Ascending aorta (tissue), 2 donors: ENCODE data around the gene CDC14C. TPM values are rescaled to one million over a fixed set of nuclear protein-coding genes. Genes with fewer than 3 reads are reported as not detected.

ENCODE experiments used
- DNase-seq, 2 donors: peaks; one replicate each; pipeline ENCODE4 v3.0.0-alpha.2; 2019; ENCODE audit warnings: low spot score in 2 of 2
- H3K27ac ChIP-seq, 2 donors: fragments of 200-600 bp; sonication (generic); one replicate each; pipeline ENCODE4 v1.5.1; 2016 to 2017; ENCODE audit warnings: mild to moderate bottlenecking in 1 of 2
- H3K27me3 ChIP-seq: fragments of 200-600 bp; sonication (generic); one replicate; pipeline ENCODE4 v1.5.1; 2017
- H3K36me3 ChIP-seq, 2 donors: fragments of 200-600 bp; sonication (generic); one replicate each; pipeline ENCODE4 v1.5.1; 2016
- H3K4me1 ChIP-seq, 2 donors: fragments of 200-600 bp; sonication (generic); one replicate each; pipeline ENCODE4 v1.5.1; 2016 to 2017; ENCODE audit warnings: mild to moderate bottlenecking in 1 of 2
- H3K4me3 ChIP-seq, 2 donors: fragments of 200-600 bp; sonication (generic); one replicate each; pipeline ENCODE4 v1.5.1; 2016 to 2017; ENCODE audit warnings: mild to moderate bottlenecking in 1 of 2
- H3K9me3 ChIP-seq, 2 donors: fragments of 200-600 bp; sonication (generic); one replicate each; pipeline ENCODE4 v1.5.1; 2016
- intact Hi-C: fragments of 100-400 bp; cut with DNase I; formaldehyde crosslinking; loops from one replicate; pipeline ENCODE4 v1.15.1; 2023
- total RNA-seq: library from RNA; depleted of rRNA; stranded (reverse); fragments of >200 nt; gene quantifications from one replicate; pipeline ENCODE4 v1.1.0, GENCODE V29; 2016
- TF ChIP-seq, protein P1 (sequence below), 3 experiments: fragments of 200-600 bp in 2 of 3; fragments of 450-650 bp in 1 of 3; sonication (generic) in 2 of 3; IDR thresholded peaks; one replicate each; pipeline ENCODE4 v1.5.1; 2016 to 2019; ENCODE audit warnings: antibody characterized with exemption in 3 of 3, mild to moderate bottlenecking in 1 of 3, moderate library complexity in 1 of 3

Gene CDC14C
- total RNA-seq, 1 donor from 2014 or later, result not detected

DNA sequence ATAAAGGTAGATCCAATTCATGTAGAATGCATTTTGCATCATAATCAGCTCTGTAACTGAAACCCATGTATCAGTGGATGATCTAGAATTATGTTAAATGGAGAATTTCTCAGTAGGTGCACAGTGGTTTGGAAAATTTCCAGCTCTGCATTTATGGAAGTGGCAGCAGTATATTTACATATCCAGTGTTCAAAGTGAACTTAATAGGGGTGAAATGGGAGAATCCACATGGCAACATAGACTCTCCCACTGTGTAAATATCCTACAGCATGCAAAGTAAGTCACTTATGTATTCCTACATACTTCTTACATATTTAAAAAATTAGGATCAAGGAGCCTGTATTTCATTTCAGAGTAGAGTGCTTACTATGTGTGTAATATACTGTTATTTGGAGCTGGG, 35.3 kb downstream of the CDC14C start:
- TF ChIP-seq, protein P1, sequence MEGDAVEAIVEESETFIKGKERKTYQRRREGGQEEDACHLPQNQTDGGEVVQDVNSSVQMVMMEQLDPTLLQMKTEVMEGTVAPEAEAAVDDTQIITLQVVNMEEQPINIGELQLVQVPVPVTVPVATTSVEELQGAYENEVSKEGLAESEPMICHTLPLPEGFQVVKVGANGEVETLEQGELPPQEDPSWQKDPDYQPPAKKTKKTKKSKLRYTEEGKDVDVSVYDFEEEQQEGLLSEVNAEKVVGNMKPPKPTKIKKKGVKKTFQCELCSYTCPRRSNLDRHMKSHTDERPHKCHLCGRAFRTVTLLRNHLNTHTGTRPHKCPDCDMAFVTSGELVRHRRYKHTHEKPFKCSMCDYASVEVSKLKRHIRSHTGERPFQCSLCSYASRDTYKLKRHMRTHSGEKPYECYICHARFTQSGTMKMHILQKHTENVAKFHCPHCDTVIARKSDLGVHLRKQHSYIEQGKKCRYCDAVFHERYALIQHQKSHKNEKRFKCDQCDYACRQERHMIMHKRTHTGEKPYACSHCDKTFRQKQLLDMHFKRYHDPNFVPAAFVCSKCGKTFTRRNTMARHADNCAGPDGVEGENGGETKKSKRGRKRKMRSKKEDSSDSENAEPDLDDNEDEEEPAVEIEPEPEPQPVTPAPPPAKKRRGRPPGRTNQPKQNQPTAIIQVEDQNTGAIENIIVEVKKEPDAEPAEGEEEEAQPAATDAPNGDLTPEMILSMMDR (IDR thresholded peaks at IDR 0.05), result no peak

DNA sequence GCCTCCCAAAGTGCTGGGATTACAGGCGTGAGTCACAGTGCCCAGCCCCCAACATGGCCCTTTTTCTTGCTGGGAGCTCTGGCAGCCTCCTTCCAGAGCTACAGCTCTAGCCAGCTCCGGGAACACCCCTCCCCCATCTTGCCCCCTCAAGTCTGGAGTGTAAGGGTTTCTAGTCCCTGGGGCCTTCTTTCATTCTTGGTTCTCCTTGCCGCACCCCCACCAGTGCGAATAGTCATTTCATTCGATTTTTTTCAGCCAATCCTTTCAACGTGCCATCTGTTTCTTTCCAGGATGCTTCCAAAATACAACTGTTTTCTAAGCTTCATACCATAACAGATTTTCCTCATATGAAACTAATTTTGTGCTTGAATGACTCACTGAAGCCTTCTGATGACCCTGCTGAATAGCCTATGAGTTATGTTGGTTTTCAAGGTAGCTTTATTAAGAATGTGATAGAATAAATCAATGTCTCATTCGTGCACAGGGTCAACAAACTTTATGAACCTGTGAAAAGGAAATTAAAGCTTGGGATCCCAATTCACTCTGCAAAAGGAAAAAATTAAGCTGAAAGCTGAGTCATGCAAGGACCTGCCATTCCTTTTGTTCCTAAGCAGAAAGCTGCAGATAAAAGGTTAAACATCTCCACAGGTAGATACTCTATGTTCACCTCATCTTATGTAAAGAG, 38.6 kb downstream of the CDC14C start:
- H3K27ac ChIP-seq, result no peak overlapping the region
- H3K27me3 ChIP-seq, result no peaks in the 10 kb centered on the region
- DNase-seq, result no peak
- TF ChIP-seq, protein P1 (IDR thresholded peaks at IDR 0.05), result no peak
- no peaks in the 10 kb centered on the region for H3K36me3 ChIP-seq
- intact Hi-C loops, result no loop called here
- H3K9me3 ChIP-seq, result no peaks in the 10 kb centered on the region
- H3K4me3 ChIP-seq, result no peak overlapping the region
- no peaks in the 10 kb centered on the region for H3K4me1 ChIP-seq

More for the DNA sequence above, 35.3 kb downstream of the CDC14C start:
- Histone ChIP-seq H3K9me3 (no peaks in the 10 kb centered on the region), H3K4me3 (no peak overlapping the region), H3K4me1 (no peaks in the 10 kb centered on the region), H3K27me3 (no peaks in the 10 kb centered on the region), H3K36me3 (no peaks in the 10 kb centered on the region), H3K27ac (no peak overlapping the region)
- intact Hi-C loops, result no loop called here
- DNase-seq, result no peak

DNA sequence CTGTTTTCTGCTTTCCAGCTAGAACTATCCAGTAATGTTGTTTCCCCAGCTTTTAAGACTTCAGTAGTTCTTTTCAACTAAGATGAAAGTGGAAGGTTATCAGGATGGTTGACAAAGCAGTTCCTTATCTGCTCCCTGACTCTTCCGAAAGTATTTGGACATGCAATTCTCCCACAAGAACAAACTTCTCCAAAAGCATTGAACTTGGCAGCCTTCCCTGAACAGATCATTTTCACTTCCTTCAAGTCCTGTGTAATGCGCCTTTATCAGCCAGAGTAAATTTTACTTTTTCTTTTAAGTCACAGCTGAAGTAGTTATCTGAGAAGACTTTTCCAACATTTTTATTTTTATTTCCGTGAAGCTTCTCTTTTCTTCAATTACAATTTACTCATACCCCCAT, 39.7 kb downstream of the CDC14C start:
- Histone ChIP-seq H3K36me3 (no peaks in the 10 kb centered on the region), H3K27me3 (no peaks in the 10 kb centered on the region), H3K27ac (no peak overlapping the region), H3K4me1 (no peaks in the 10 kb centered on the region), H3K4me3 (no peak overlapping the region), H3K9me3 (no peaks in the 10 kb centered on the region)
- intact Hi-C loops, result no loop called here
- TF ChIP-seq, protein P1 (IDR thresholded peaks at IDR 0.05), result no peak
- no peak for DNase-seq

DNA sequence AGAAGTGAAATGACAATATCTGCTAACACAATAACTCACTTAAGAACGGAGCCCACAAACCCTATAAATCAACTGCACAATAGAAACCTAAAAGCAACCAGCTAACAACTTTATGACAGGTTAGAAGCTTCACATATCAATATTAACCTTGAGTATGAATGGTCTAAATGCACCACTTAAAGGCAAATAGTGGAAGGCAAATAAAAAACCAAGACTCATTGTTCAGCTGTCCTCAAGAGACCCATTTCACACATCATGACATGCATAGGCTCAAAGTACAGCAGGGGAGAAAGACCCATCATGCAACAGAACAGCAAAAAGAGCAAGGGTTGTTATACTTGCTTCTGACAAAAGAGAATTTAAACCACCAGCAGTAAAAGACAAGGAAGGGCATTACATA, 46.8 kb downstream of the CDC14C start:
- no peaks in the 10 kb centered on the region for H3K9me3 ChIP-seq
- TF ChIP-seq, protein P1 (IDR thresholded peaks at IDR 0.05), result no peak
- no peaks in the 10 kb centered on the region for H3K4me1 ChIP-seq
- H3K4me3 ChIP-seq, result no peak overlapping the region
- H3K27me3 ChIP-seq, result no peaks in the 10 kb centered on the region
- DNase-seq, result no peak
- no peaks in the 10 kb centered on the region for H3K36me3 ChIP-seq
- intact Hi-C loops, result no loop called here
- H3K27ac ChIP-seq, result no peak overlapping the region

DNA sequence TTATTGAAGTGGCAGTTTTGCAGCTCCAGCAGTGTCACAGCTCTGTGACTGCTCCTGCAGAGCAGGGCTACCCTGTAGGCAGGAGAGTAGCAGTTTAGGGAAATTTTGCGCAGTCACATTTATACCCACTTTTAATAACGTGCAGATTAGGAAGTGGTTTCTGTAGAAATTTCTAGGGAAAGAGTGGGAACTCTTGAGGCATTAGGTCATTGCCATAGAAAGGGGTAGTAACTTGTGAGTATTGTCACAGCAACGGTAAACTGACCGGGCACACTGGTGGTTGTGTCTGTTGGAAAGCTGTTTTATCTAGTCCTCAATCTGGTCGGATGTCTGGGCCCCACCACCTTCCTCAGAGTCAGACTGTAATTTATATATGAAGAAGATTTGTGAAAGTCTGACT, 51.9 kb downstream of the CDC14C start:
- TF ChIP-seq, protein P1 (IDR thresholded peaks at IDR 0.05), result no peak
- Histone ChIP-seq H3K36me3 (no peaks in the 10 kb centered on the region), H3K27ac (no peak overlapping the region), H3K9me3 (no peaks in the 10 kb centered on the region), H3K4me3 (no peak overlapping the region), H3K27me3 (no peaks in the 10 kb centered on the region), H3K4me1 (no peaks in the 10 kb centered on the region)
- intact Hi-C loops, result no loop called here
- DNase-seq, result no peak

DNA sequence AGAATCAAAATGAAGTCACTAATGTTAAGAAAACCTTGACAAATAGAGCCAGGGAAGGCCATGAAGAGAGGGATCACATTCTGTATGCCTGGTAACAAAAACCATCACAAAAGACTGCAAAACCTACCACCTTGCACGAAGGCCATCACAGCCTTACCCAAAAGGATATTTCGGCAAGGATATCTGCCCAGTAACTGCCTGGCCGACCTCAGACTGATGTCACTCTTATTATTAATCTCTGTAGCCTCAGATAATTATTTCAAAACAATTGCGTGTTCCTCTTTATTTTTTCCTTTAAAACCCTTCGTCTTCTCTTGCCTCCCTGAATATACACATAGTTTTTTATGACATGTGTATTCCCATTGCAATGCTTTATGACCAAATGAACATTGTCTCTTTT, 52.5 kb downstream of the CDC14C start:
- intact Hi-C loops, result no loop called here
- no peak overlapping the region for H3K27ac ChIP-seq
- H3K4me1 ChIP-seq, result no peaks in the 10 kb centered on the region
- no peaks in the 10 kb centered on the region for H3K27me3 ChIP-seq
- no peak for DNase-seq
- TF ChIP-seq, protein P1 (IDR thresholded peaks at IDR 0.05), result no peak
- H3K36me3 ChIP-seq, result no peaks in the 10 kb centered on the region
- no peak overlapping the region for H3K4me3 ChIP-seq
- H3K9me3 ChIP-seq, result no peaks in the 10 kb centered on the region
